Muscle layer of colon (tissue), 2 donors: ENCODE measurements around the gene MYT1.

Experiments
- H3K27ac ChIP-seq: one replicate; pipeline ENCODE4 v1.7.0; 2013; ENCODE audit warnings: low read depth, mild to moderate bottlenecking, low read length, moderate library complexity
- H3K27me3 ChIP-seq, 2 donors: one replicate each; pipeline ENCODE4 v1.7.0; 2013; ENCODE audit warnings: low read length in 2 of 2, mild to moderate bottlenecking in 2 of 2; ENCODE audit not compliant: insufficient read depth in 2 of 2, control insufficient read depth in 1 of 2
- H3K36me3 ChIP-seq: one replicate; pipeline ENCODE4 v1.7.0; 2013; ENCODE audit warnings: mild to moderate bottlenecking, low read length; ENCODE audit not compliant: insufficient read depth
- H3K4me1 ChIP-seq: one replicate; pipeline ENCODE4 v1.7.0; 2013; ENCODE audit warnings: mild to moderate bottlenecking, low read length; ENCODE audit not compliant: insufficient read depth
- H3K4me3 ChIP-seq, 2 donors: one replicate each; pipeline ENCODE4 v1.7.0; 2013; ENCODE audit warnings: low read length in 2 of 2, low read depth in 1 of 2, mild to moderate bottlenecking in 1 of 2, moderate library complexity in 1 of 2
- H3K9ac ChIP-seq: one replicate; pipeline ENCODE4 v1.7.0; 2013; ENCODE audit warnings: low read length
- H3K9me3 ChIP-seq: one replicate; pipeline ENCODE4 v1.7.0; 2013; ENCODE audit warnings: mild to moderate bottlenecking, low read length
- donor health status: abdominal sarcoma.
- donor health status: Adenocarcinoma of cecum.

Gene MYT1

DNA sequence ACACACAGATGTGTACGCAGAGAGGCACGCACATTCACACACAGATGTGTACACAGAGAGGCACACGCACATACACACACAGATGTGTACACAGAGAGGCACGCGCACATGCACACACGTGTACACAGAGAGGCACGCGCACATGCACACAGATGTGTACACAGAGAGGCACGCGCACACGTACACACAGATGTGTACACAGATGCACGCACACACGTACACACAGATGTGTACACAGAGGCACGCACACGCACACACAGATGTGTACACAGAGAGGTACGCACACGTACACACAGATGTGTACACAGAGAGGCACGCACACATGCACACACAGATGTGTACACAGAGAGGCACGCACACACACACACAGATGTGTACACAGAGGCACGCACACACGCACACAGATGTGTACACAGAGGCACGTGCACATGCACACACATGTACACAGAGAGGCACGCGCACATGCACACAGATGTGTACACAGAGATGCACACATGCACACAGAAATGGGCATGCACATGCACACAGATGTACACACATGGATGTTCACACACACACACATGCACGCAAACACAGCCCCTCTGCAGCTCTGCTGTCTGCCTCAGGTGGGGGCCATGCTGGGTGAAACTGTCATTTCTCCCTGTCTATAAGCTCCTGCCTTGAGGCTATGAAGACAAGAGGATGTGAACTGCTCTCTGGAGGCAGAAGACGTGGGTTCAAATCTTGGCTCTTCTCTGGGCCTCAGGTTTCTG, 14.3 kb upstream of the MYT1 start:
- Histone ChIP-seq H3K4me3 (no peak overlapping the region), H3K4me1 (no peaks in the 10 kb centered on the region), H3K9ac (no peak overlapping the region), H3K9me3 (no peaks in the 10 kb centered on the region), H3K27ac (no peak overlapping the region), H3K27me3 (peaks cover 0 to 7% of the 10 kb centered on the region in 2 donors), H3K36me3 (no peaks in the 10 kb centered on the region)

DNA sequence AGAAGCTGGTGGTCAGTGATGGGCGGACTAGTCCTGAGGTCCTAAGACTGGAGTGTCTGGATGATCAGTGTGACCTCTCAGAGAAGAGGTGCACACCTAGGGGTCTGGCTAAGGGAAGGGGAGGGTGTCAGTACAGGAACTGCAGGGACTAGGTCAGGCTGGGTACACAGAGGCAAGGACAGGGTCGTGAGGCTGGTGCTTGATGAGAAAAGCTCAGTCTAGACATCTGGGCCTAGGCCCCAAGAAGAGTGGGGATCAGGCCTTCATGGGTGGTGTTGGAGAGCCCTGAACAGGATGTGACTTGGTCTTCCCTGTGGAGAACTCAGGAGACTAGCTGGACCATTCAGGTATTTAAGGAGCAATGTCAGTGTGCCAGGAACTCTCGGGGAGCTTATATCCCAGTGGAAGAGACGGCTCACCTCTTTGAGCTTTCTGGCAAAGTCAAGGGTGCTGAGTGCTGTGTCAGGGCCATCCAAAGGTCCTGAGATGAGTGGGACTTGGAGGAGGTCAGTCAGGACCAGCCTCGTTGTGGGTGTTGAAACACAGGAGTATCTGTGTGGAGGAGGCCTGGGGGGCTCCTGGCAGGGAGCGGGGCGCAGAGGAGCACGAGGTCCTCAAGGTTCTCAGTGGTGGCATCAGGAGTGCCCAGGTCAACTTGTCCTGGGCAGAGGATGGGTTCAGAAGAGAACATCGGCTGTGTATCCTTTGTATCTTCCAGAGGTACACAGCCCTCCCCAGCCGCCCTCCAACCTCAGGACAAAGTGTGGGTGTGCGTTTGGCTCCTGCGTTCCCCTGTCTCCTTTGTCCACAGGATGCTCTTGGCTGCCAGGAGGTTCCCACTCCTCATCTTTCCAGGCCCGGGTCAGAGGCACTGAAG, 13.3 kb upstream of the MYT1 start:
- Histone ChIP-seq H3K36me3 (no peaks in the 10 kb centered on the region), H3K9ac (no peak overlapping the region), H3K4me3 (no peak overlapping the region), H3K27ac (no peak overlapping the region), H3K9me3 (no peaks in the 10 kb centered on the region), H3K4me1 (no peaks in the 10 kb centered on the region), H3K27me3 (peaks cover 0 to 7% of the 10 kb centered on the region in 2 donors)

DNA sequence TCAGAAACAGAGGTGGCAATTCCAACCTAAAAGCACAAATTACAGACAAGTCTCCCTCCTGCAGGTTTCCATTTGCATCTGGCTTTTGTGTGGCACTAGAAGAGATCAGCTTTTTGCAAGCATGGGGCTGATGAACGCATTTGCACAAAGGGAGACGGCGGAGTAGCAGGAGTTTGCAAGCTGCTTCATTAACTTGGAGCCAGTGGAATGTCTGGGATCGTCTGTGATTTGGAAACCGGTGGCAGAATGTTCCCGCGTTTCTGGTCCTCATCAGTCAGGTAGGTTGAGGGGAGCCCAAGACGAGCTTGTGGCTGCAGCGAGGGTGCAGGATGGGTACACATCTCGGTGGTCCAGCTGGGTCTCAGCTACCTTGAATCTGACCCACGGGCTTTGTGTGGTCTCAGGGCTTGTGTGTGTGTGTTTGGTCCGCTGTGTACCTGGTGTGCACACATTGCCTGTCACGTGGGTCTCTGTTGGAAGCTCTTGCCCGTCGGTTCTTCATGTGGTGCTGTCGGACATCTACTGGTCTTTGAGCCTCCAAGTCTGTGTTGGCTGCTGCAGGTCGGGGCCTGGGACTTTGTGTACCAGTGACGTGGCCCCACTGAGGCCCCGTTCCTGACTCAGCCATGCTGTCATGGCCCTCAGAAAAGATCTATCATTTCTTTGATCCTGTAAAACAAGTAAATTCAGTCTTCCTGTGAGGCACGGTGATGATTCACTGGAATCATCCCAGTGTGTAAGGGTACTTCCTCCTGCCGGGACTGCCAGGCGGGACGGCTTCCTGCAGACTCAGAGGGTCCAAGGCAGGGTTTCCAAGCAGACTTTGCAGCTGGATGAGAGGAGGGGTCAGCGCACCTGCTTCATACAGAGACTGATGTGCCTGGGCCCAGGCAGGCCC, 12.4 kb upstream of the MYT1 start:
- Histone ChIP-seq H3K27me3 (peaks cover 0 to 8% of the 10 kb centered on the region in 2 donors), H3K27ac (no peak overlapping the region), H3K4me3 (no peak overlapping the region), H3K9me3 (no peaks in the 10 kb centered on the region), H3K9ac (no peak overlapping the region), H3K4me1 (no peaks in the 10 kb centered on the region), H3K36me3 (no peaks in the 10 kb centered on the region)

DNA sequence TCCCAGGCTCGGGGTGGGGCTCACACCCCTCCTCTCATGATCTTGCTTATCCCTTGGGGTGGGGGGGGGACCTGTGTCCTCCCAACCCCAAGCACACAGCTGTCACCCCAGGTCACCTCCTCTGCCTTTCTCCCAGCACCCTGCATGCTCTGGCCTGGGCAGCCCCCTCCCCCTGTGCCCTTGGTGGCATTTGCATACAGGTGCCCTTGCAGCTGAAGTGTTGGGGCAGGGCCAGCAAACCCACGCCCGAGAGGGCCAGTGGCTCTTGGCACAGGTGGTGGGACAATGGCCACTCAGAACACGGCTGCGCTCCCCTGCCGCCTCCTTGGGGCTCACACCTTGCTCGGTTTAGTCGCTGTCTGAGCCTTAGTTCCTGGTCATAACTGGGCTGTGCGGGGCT, 11.3 kb upstream of the MYT1 start:
- Histone ChIP-seq H3K36me3 (no peaks in the 10 kb centered on the region), H3K4me3 (no peak overlapping the region), H3K9ac (no peak overlapping the region), H3K9me3 (no peaks in the 10 kb centered on the region), H3K27ac (no peak overlapping the region), H3K27me3 (peaks cover 0 to 7% of the 10 kb centered on the region in 2 donors), H3K4me1 (no peaks in the 10 kb centered on the region)

DNA sequence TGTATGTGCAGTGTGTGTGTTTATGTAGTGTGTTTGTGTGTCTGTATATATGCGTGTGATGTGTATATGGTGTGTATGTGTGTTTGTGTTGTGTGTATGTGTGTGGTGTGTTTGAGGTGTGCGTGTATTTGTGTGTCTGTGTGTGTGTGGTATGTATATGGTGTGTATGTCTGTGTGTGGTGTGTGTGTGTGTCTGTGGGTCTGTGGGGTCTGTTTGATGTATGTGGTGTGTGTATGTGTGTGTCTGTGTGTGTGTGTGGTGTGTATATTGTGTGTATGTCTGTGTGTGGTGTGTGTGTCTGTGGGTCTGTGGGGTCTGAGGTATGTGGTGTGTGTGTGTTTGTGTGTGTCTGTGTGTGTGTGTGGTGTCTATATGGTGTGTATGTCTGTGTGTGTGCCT, 10.8 kb upstream of the MYT1 start:
- Histone ChIP-seq H3K9ac (no peak overlapping the region), H3K4me3 (no peak overlapping the region), H3K27me3 (peaks cover 0 to 11% of the 10 kb centered on the region in 2 donors), H3K27ac (no peak overlapping the region), H3K9me3 (no peaks in the 10 kb centered on the region), H3K4me1 (no peaks in the 10 kb centered on the region), H3K36me3 (no peaks in the 10 kb centered on the region)

DNA sequence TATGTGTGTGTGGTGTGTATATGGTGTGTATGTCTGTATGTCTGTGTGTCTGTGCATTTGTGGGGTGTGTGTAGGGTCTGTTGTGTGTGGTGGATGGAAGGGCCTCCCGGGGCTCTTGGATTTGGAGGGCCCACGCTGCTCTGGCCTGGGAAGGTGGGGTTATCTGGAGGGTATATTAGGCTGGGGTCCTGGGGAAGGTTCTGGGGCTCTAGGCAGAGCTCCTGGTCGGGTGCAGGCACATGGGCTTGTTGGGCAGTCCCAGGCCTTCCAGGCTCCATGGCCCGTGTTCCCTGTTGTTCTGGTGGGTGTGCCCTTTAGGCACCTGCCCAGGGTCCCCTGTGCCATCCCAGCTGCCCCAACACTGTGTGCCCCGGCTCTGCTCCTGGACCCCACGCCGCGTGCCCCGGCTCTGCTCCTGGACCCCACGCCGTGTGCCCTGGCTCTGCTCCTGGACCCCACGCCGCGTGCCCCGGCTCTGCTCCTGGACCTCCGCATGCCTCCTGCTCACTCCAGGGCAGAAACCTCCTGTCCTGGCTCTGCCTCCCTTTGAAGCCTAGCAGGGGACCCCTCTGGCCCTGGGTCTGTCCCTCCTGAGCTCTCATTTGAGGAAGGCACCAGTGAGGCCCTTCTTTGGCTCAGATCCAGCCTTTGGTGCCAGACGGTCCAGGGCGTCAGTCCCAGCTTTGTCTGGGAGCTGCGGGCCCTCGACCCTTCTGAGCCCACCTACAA, 10.2 kb upstream of the MYT1 start:
- Histone ChIP-seq H3K27me3 (peaks cover 3 to 12% of the 10 kb centered on the region in 2 donors), H3K9ac (no peak overlapping the region), H3K4me1 (no peaks in the 10 kb centered on the region), H3K36me3 (no peaks in the 10 kb centered on the region), H3K9me3 (no peaks in the 10 kb centered on the region), H3K4me3 (no peak overlapping the region), H3K27ac (no peak overlapping the region)

DNA sequence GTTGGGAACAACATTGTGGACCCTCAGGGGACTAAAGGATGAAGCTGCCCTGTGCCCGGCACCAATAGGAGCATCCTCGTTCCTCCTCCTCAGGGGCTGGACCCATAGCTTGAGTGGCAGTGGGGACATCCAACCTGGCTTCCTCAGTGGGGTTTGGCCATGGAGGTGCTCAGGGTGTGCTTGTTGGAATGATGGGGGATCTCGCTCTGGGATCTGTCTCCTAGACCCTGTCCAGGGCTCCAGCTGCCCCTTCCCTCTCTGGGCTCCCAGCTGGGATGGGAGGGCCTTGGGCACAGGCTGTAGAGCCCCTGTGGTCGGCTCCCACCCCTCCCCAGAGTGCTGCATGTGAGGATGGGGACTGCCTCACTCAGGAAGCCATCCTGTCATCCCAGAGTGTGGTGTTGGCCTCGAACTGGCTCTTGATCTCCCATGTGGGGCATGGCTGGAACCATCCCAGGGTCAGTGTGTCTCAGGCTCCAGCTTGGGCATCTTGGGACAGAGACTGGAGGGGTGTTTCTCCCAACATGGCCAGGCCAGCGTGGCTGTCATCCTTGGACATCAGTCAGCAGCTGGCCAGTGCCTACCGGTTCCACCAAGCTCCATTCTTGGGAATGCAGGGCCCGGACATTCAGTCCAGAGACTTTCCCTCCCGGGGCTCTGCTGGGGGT, 9.5 kb upstream of the MYT1 start:
- Histone ChIP-seq H3K9me3 (no peaks in the 10 kb centered on the region), H3K27me3 (peaks cover 4 to 19% of the 10 kb centered on the region in 2 donors), H3K9ac (no peak overlapping the region), H3K4me3 (no peak overlapping the region), H3K27ac (no peak overlapping the region), H3K4me1 (no peaks in the 10 kb centered on the region), H3K36me3 (no peaks in the 10 kb centered on the region)

DNA sequence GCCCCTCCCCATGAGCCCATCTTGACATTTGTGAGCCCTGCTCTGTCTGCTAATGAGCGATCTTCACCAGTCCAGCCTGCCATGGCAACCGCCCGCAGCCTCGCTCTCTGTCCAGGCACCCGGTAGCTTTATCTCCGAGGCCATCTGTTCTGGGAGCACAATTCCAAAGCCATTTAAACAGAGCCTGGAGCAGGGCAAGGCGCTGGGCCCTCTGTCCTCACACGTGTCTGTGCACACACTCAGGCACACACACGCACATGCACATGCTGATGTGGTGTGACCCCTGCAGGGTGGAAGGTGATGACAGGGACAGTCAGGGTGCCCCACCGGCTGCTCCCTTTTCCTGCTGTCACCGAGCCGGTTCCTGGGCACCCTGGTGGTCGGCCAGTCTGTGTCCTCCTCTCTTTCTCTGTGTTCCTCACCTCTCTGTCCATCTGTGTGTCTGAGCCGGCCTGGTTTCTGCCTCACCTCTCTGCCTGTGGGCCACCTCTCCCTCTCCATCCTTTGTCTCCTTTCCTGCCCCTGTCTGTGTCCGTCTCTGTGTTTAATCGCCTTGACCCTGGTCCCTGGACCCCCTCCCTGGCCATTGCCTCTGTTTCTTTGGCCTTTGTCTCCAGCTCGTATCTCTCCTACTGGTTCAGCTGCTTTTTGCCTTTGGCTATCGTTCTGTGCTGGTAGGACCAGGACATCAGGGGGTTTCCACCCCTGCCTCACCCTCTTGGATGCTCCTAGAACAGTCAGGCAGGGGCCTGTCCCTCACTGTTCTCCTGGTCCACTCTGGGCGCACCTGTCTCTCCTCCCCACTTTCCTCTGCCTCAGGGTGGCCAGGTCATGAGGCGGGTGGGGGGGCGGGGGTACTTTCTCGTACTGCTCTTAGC, 8.8 kb upstream of the MYT1 start:
- no peaks in the 10 kb centered on the region for H3K4me1 ChIP-seq
- no peaks in the 10 kb centered on the region for H3K9me3 ChIP-seq
- no peak overlapping the region for H3K4me3 ChIP-seq
- H3K9ac ChIP-seq, result no peak overlapping the region
- peaks cover 8 to 26% of the 10 kb centered on the region in 2 donors for H3K27me3 ChIP-seq
- H3K27ac ChIP-seq, result no peak overlapping the region
- H3K36me3 ChIP-seq, result no peaks in the 10 kb centered on the region

DNA sequence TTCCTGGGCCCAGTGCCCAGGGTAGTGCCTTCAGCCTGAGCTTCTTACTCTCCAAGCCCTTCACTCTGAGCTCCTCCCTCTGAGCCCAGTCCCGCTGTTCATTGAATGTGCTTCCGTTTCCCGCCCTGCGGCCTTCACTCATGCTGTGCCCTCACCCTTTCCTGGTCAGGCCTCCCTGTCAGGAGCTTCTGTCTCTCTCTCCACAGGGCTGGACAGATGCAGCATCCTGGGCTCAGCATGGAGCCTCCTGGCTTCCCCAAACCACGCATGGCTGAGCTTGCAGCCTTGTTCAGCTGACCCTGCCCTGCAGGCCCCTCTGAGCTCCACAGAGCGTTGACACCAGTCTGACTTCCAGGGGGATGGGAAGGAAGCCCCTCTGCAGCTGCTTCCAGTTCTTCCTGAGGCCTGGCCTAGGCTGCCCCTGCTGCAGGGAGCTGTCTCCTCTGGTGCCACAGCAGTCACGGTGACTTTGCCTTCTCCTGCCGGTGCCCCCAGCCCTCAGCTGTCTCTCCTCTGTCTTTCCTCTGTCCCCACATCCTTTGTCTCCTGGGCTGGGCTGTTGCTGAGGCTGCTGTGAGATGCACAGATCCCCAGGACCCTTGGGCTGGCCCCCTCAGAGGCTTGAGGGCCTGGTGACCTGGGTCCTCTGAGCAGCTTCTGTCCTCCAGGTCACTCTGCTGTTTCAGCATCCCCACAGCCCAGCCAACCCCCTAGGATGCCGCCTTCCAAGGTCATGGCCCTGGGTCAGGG, 7.9 kb upstream of the MYT1 start:
- Histone ChIP-seq H3K27ac (no peak overlapping the region), H3K4me3 (no peak overlapping the region), H3K4me1 (no peaks in the 10 kb centered on the region), H3K36me3 (no peaks in the 10 kb centered on the region), H3K27me3 (peaks cover 8 to 33% of the 10 kb centered on the region in 2 donors), H3K9me3 (no peaks in the 10 kb centered on the region), H3K9ac (no peak overlapping the region)
